NCI-H1105 (cell line): ENCODE data around the gene PNPLA8.
"Not testable (repeated sequence)": the region's sequence is repeated elsewhere in the genome, so short reads cannot be mapped to it uniquely, and the experiment has no call there.

Source experiments
- DNase-seq: peaks from one replicate; lab custom pipeline; 2025; lab: John Stamatoyannopoulos, UW

Gene PNPLA8

GRCh38 chr7:108468246-108468645, 57.7 kb downstream of the PNPLA8 start:
- no peak for DNase-seq

GRCh38 chr7:108467391-108467790, 58.5 kb downstream of the PNPLA8 start:
- no peak for DNase-seq

DNA sequence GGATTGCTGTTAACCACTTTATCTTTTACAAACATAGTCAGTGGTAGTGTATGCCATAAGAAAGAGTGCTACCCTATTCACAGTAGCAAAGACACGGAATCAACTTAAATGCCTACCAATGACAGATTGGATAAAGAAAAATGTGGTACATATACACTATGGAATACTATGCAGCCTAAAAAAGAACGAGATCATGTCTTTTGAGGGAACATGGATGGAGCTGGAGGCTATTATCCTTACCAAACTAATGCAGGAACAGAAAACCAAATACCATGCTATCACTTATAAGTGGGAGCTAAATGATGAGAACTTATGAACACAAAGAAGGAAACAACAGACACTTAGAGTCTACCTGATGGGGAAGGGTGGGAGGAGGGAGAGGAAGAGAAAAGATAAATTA, 59.6 kb downstream of the PNPLA8 start:
- not testable (repeated sequence) for DNase-seq

GRCh38 chr7:108464743-108465142, 61.2 kb downstream of the PNPLA8 start:
- DNase-seq: no peak

DNA sequence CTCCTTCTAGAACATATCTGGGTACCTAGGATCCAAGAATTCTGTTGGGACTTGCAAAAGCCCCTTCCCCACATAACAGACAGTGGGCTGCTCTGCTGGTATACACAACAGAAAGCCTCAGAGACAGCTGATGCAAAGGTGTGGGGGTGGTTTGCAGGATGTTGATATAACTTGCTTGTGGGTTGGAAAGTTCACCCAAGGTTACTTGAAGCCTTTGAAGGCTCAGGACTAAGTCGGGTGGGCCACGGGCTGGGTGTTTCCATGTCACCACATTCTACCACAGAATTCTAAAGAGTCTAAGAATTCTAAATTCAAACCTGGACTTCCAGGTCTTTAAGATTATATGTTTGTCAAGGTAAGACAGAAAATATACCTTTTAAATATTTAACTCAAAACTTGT, 62.3 kb downstream of the PNPLA8 start:
- no peak for DNase-seq

DNA sequence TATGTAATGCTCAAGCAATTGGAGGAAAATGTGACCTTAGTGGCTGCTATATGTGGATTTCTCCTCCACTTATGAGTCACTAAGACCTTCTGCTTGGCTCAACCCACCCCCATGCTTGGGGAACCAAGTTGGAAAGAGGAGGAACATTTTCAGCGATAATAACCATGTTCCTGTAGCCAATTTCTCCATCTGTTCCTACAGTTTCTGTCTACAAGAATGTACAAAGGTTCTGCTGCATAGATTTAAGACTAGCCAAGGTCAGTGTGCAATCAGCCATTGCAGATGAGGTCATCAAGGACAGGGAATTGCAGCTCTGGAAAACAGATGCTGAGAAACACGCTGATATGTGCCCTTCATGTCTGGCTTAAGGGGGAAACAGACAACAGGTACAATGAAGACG, 64.1 kb downstream of the PNPLA8 start:
- DNase-seq: no peak

- DNase-seq: no peak
Measured at GRCh38 chr7:108460964-108461363, 65.0 kb downstream of the PNPLA8 start.

DNA sequence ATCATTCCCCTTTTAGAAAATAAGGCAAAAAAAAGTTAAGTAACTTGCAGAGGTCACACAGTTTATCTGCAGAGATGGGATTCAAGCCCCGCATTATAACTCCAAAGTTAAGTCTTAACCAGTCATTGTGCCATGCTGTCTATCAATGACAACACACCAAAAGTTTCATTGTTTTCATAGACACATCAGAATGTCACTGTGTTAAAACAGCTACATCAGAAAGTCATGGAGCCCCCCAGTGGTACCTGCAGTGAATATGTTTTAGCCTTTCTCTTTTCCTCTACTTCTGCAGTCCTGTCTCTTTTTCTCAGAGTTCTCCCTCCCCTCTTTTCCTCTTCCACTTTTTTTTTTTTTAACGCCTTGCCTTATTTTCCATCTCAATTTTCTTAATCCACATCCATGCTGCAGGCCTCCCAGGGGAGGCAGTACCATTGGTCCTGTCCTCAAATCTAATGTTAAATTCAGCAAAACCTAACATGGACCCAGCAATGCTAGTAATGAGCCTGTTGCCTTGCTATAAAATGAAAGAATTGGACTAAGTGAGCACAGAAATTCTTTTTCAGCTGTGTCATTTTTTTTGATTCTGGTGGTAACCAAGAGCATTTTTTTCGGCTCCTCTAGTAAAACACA, 65.9 kb downstream of the PNPLA8 start:
- peak; percentile 42 for DNase-seq

GRCh38 chr7:108457871-108458270, 68.1 kb downstream of the PNPLA8 start:
- DNase-seq: no peak

- DNase-seq: no peak
Measured at GRCh38 chr7:108456845-108457540, 68.9 kb downstream of the PNPLA8 start.

- peak; percentile 96 for DNase-seq
Measured at GRCh38 chr7:108455998-108456677, 69.8 kb downstream of the PNPLA8 start, which contains the start of gene NRCAM. Gene NRCAM, minus strand, starts transcription at chr7:108456436. Its CDS starts 216,372 bp downstream, at chr7:108240064.

- DNase-seq: peak; percentile 44
Measured at GRCh38 chr7:108455551-108455997, 70.4 kb downstream of the PNPLA8 start.

DNA sequence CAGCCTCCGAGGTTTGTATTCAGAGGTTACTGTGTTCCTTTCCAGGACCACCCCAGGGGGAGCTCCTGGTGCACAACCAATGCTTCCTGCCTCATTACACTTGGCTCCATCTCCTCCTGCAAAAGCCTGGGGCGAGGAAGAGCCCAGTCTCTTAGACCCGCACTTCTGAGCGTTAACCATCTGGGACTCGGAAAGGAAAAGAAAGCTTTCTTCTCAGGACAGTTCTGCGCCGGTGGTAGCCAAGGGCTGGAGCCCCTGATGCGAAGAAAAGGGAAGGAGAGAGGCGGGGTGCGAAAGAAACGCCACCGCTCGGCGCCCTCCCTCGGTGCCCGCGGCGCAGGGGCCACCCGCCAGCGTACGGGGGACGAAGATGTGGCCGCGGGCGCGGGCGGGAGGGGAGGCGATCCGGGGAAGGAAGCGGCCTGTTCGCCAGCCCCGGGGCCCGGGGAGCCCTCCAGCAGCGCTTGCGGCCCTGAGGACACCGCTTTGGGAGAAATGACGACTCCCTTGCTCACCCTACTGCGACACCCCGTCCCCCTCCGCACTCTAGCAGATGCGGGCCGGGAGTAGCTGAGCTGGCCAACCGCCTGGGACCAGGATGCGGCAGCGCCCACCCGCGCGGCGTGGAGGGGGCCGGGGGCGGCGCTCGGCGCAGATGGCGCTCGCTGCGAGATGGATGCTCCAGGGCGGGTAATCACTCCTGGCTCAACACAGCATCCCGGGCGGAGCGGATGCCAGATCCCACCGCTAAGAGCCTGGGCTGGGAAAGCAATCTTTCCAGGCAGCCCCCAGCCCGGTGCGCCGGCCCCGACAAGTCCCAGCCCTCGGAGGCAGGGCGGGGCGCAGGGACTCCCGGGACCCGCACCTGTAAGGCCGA, 71.0 kb downstream of the PNPLA8 start:
- DNase-seq: peak; percentile 65

DNA sequence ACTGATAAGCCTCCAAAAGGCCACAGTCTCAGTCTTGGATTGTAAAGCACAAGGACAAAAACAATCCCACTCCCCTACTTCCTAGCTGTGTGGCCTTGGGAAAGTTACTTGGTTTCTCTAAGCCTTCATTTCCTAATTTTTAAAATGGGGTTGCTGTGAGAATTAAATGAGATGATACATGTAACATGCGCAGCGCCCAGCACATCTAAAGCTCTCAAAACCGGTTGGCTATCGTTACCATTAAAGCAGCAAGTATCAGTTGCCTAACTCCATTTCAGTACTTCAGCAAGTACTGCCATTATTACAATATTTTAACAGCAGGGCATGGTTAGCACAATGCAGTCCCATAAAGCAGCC, 71.6 kb downstream of the PNPLA8 start:
- DNase-seq: no peak

- no peak for DNase-seq
Measured at GRCh38 chr7:108453320-108453719, 72.6 kb downstream of the PNPLA8 start.

GRCh38 chr7:108452707-108453106, 73.2 kb downstream of the PNPLA8 start:
- no peak for DNase-seq

DNA sequence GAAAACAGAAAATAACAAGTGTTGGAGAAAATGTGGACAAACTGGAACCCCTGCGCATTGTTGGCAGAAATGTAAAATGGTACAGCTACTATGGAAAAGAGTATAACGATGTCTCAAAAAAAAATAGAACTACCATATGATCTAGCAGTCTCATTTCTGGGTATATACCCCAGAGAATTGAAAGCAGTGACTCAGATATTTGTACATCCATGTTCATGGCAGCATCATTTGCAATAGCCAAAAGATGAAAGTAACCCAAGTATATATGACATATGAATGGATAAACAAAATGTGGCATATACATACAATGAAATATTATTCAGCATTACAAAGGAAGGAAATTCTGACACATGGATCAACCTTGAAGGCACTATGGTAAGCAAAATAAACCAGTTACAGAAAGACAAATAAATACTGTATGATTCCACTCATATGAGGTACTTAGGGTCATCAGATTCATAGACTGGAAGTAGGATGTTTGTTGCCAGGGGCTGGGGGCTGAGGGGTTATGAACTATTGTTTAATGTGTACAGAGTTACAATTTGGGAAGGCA, 74.6 kb downstream of the PNPLA8 start:
- DNase-seq: no peak

- no peak for DNase-seq
Measured at GRCh38 chr7:108450160-108450559, 75.8 kb downstream of the PNPLA8 start.

DNA sequence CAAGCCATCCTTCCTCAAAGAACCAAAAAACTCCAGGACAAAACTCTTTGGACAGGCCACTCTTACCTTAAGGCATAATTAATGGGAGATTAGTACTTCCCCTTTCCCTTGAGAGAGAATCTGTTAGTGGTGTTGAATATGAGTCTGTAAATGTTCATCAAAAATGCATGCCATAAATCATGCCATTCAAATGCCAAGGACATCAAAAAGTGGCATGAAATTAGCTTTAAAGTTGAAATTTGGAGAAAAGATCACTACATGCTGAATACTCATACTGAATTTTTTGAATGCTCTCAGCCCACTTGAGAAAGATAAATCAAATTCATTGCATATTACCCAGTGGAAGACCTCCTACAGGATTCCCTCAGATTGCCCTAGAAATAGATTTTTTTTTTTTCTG, 76.4 kb downstream of the PNPLA8 start:
- no peak for DNase-seq

DNA sequence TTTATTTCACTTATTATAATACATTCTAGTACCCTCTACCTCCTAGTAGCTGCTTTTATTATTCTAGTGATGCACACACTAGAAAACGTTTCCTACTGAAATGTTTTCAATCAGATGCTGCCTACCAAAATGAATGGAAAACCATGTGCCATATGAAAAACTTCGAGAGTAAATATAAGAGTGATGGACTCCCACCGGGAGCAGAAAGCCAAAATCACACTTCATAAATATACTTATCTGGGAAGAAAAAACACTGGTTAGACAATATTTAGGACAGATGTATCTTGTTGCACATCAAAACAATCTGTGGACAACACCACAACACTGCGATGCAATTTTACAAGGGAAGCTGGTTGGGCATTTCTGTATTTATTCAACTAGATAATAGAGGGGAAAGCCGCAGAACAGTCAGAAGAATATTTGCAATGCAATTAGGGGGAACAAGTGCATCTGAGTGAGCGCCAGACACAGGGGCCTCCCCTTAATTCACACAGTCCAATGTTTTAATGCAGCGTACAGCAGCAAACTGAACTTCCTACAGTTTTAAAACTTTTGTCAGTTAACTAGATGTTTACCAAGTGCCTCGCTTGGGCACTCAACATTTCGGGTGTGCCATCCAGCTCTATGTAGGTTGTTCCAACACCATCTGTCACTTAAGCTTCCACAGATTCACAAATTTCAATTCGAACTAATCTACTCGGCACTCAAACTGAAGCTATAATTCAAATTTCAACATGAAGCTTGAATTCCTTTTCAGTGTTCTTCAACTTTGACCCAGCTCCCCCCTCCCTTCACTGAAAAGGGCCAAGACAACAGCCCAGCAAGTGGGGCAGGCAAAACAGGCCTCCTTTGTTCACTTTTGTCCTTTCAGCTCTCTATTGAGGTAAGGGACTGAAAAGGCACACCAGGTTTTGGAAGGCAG, 77.1 kb downstream of the PNPLA8 start:
- peak; percentile 67 for DNase-seq
